Neuronal stem cell (in vitro differentiated cells): ENCODE results near the gene MIOX.
A peak's percentile ranks its signal among the peaks of the same experiment; 100 is the strongest.

Experiments
- DNase-seq: peaks from one replicate; pipeline ENCODE4 v3.0.0-alpha.2; 2013; ENCODE audit warnings: low spot score
- H2AFZ ChIP-seq: one replicate; pipeline ENCODE4 v1.6.1; 2013; ENCODE audit warnings: mild to moderate bottlenecking, low read length, inconsistent platforms
- H2AK5ac ChIP-seq: 2 replicates; pipeline ENCODE4 v1.6.1; 2013; ENCODE audit warnings: low read depth, mild to moderate bottlenecking, inconsistent platforms, low read length, moderate library complexity, mixed read lengths
- H2BK120ac ChIP-seq: 2 replicates; pipeline ENCODE4 v1.6.1; 2013; ENCODE audit warnings: low read depth, mild to moderate bottlenecking, inconsistent platforms, low read length, moderate library complexity, mixed read lengths
- H2BK12ac ChIP-seq: one replicate; pipeline ENCODE4 v1.6.1; 2013; ENCODE audit warnings: low read length, inconsistent platforms
- H2BK15ac ChIP-seq: 2 replicates; pipeline ENCODE4 v1.6.1; 2013; ENCODE audit warnings: mild to moderate bottlenecking, low read length, inconsistent platforms, mixed read lengths
- H2BK5ac ChIP-seq: one replicate; pipeline ENCODE4 v1.6.1; 2013; ENCODE audit warnings: inconsistent platforms, mild to moderate bottlenecking, low read length, moderate library complexity
- H3K14ac ChIP-seq: one replicate; pipeline ENCODE4 v1.6.1; 2013; ENCODE audit warnings: low read length, inconsistent platforms
- H3K18ac ChIP-seq: 2 replicates; pipeline ENCODE4 v1.6.1; 2013; ENCODE audit warnings: low read length, inconsistent platforms
- H3K23ac ChIP-seq: 2 replicates; pipeline ENCODE4 v1.6.1; 2013; ENCODE audit warnings: low read depth, mild to moderate bottlenecking, mixed read lengths, low read length, inconsistent platforms; ENCODE audit not compliant: poor library complexity
- H3K27ac ChIP-seq: replicated peaks from 3 replicates; pipeline ENCODE4 v1.5.1; 2013; ENCODE audit warnings: low read length, inconsistent platforms
- H3K27me3 ChIP-seq, 3 experiments: 2 replicates each; pipeline ENCODE4 v1.6.1; 2013; ENCODE audit warnings: low read length in 3 of 3, mild to moderate bottlenecking in 2 of 3, inconsistent platforms in 1 of 3, low read depth in 1 of 3, mixed read lengths in 1 of 3, moderate library complexity in 1 of 3; ENCODE audit not compliant: control insufficient read depth in 3 of 3, insufficient read depth in 3 of 3
- H3K36me3 ChIP-seq, 2 donors: replicated peaks in 1 of 2; 2 replicates each; pipeline ENCODE4 v1.6.1; 2013; ENCODE audit warnings: low read length in 2 of 2; ENCODE audit not compliant: control insufficient read depth in 2 of 2, insufficient read depth in 2 of 2
- H3K4ac ChIP-seq: 2 replicates; pipeline ENCODE4 v1.6.1; 2013; ENCODE audit warnings: inconsistent platforms, mild to moderate bottlenecking, low read length, moderate library complexity
- H3K4me1 ChIP-seq, 2 donors: 1 replicate in 1 of 2; 2 replicates in 1 of 2; pipeline ENCODE4 v1.6.1; 2013; ENCODE audit warnings: low read length in 2 of 2, low read depth in 1 of 2; ENCODE audit not compliant: control insufficient read depth in 2 of 2, insufficient read depth in 1 of 2
- H3K4me2 ChIP-seq: one replicate; pipeline ENCODE4 v1.6.1; 2013; ENCODE audit warnings: mild to moderate bottlenecking, low read length, inconsistent platforms; ENCODE audit not compliant: insufficient read depth, poor library complexity, severe bottlenecking
- H3K4me3 ChIP-seq, 2 donors: 2 replicates each; pipeline ENCODE4 v1.5.1; 2013; ENCODE audit warnings: low read length in 2 of 2, mild to moderate bottlenecking in 2 of 2, inconsistent platforms in 1 of 2, moderate library complexity in 1 of 2
- H3K79me1 ChIP-seq: one replicate; pipeline ENCODE4 v1.6.1; 2013; ENCODE audit warnings: low read depth, mild to moderate bottlenecking, inconsistent platforms, low read length, moderate library complexity
- H3K9ac ChIP-seq: one replicate; pipeline ENCODE4 v1.6.1; 2013; ENCODE audit warnings: mild to moderate bottlenecking, low read depth, low read length, inconsistent platforms; ENCODE audit not compliant: poor library complexity
- H3K9me3 ChIP-seq, 2 donors: replicated peaks in 1 of 2; 2 replicates each; pipeline versions ENCODE3 to v1.6.1; 2013; ENCODE audit warnings: low read length in 2 of 2, mild to moderate bottlenecking in 2 of 2, inconsistent platforms in 1 of 2, low read depth in 1 of 2, mixed read lengths in 1 of 2, moderate library complexity in 1 of 2; ENCODE audit not compliant: control insufficient read depth in 2 of 2, insufficient read depth in 1 of 2
- H4K8ac ChIP-seq: one replicate; pipeline ENCODE4 v1.6.1; 2013; ENCODE audit warnings: low read depth, mild to moderate bottlenecking, inconsistent platforms, low read length, moderate library complexity
- H4K91ac ChIP-seq: one replicate; pipeline ENCODE4 v1.6.1; 2013; ENCODE audit warnings: low read length, low read depth, mild to moderate bottlenecking, inconsistent platforms; ENCODE audit not compliant: poor library complexity
- WGBS, 2 donors: extraction: QIAGEN DNeasy Blood & Tissue Kit; methylation state at CpG; one replicate each; pipeline ENCODE4 v1.1.7; 2013; ENCODE audit warnings: missing lambda C conversion rate in 2 of 2, mixed read lengths in 1 of 2; ENCODE audit not compliant: insufficient read length in 2 of 2, insufficient replicate concordance in 1 of 2; ENCODE audit errors: extremely low coverage in 2 of 2; 5-methylcytosine and 5-hydroxymethylcytosine counted together

The MIOX gene

GRCh38 chr22:50516891-50517290, 30.2 kb downstream of the MIOX start:
- H3K27me3 ChIP-seq, result peaks cover 0 to 2% (median 0%) of the 10 kb centered on the region in 3 experiments
- WGBS, 2 donors, result no CpG with 5 or more reads among the region's 16 CpGs
- H3K14ac ChIP-seq, result no peak overlapping the region

GRCh38 chr22:50517495-50518260, 31.0 kb downstream of the MIOX start:
- H2BK120ac ChIP-seq, result no peak overlapping the region
- no peak overlapping the region for H2AK5ac ChIP-seq
- H4K8ac ChIP-seq, result no peak overlapping the region
- H3K4me3 ChIP-seq, result peak overlapping the region in 1 of 2 donors; percentile 19
- H3K79me1 ChIP-seq, result peaks cover 29% of the 10 kb centered on the region
- H3K27me3 ChIP-seq, result no peaks in the 10 kb centered on the region
- H3K18ac ChIP-seq, result no peak overlapping the region
- no peak overlapping the region for H3K4ac ChIP-seq
- no peak overlapping the region for H2AFZ ChIP-seq
- no peak overlapping the region for H3K14ac ChIP-seq
- no peak overlapping the region for H2BK15ac ChIP-seq
- H3K9ac ChIP-seq, result no peak overlapping the region
- no peak overlapping the region for H2BK5ac ChIP-seq
- no CpG with 5 or more reads among the region's 20 CpGs for WGBS, 2 donors
- peaks cover 54 to 79% of the 10 kb centered on the region in 2 donors for H3K36me3 ChIP-seq
- H3K4me1 ChIP-seq, result no peaks in the 10 kb centered on the region
- no peak overlapping the region for H3K4me2 ChIP-seq
- no peaks in the 10 kb centered on the region for H3K9me3 ChIP-seq
- no peak for DNase-seq
- H4K91ac ChIP-seq, result no peak overlapping the region
- H2BK12ac ChIP-seq, result no peak overlapping the region
- H3K23ac ChIP-seq, result no peak overlapping the region
- no peak overlapping the region for H3K27ac ChIP-seq

More at GRCh38 chr22:50516891-50517290, 30.2 kb downstream of the MIOX start:
- H2BK12ac ChIP-seq, result no peak overlapping the region
- H2AFZ ChIP-seq, result no peak overlapping the region
- H3K4me1 ChIP-seq, result no peaks in the 10 kb centered on the region
- no peak overlapping the region for H2AK5ac ChIP-seq
- H4K91ac ChIP-seq, result no peak overlapping the region
- no peak overlapping the region for H3K18ac ChIP-seq
- no peak overlapping the region for H2BK15ac ChIP-seq
- H3K4me3 ChIP-seq, result no peak overlapping the region
- H4K8ac ChIP-seq, result no peak overlapping the region
- H3K9ac ChIP-seq, result no peak overlapping the region
- H3K4ac ChIP-seq, result no peak overlapping the region
- peaks cover 28% of the 10 kb centered on the region for H3K79me1 ChIP-seq
- DNase-seq, result no peak
- no peak overlapping the region for H3K23ac ChIP-seq
- H2BK5ac ChIP-seq, result no peak overlapping the region
- H3K9me3 ChIP-seq, result no peaks in the 10 kb centered on the region
- H3K36me3 ChIP-seq, result peaks cover 50 to 79% of the 10 kb centered on the region in 2 donors
- no peak overlapping the region for H2BK120ac ChIP-seq
- H3K27ac ChIP-seq, result no peak overlapping the region
- no peak overlapping the region for H3K4me2 ChIP-seq

DNA sequence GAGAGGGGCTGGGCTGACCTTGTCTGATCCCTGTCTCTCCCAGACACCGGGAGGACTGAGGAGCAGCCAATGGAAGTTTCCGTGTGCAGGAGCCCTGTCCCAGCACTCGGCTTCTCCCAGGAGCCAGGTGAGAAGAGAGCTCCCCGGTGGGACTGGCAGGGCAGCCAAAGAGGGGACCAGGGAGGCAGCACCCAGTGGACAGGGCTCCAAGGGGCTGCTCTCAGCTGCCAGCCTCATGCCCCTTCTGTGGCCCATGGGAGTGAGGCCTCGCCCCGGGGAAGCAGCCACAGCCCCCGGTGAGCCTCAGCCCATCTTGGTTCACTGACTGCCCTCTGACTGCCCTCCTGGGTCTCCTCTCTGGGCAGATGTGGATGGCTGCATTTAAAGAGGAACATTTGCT, 31.9 kb downstream of the MIOX start:
- Histone ChIP-seq H3K4me2 (no peak overlapping the region), H2BK5ac (no peak overlapping the region), H2AFZ (no peak overlapping the region), H3K18ac (no peak overlapping the region), H3K36me3 (peaks cover 63 to 84% of the 10 kb centered on the region in 2 donors), H2BK12ac (no peak overlapping the region), H3K9me3 (no peaks in the 10 kb centered on the region), H3K9ac (no peak overlapping the region), H2BK120ac (no peak overlapping the region), H3K79me1 (peaks cover 25% of the 10 kb centered on the region), H3K23ac (no peak overlapping the region), H4K91ac (no peak overlapping the region), H3K4me1 (no peaks in the 10 kb centered on the region), H3K27me3 (no peaks in the 10 kb centered on the region), H3K4ac (no peak overlapping the region), H2BK15ac (no peak overlapping the region), H3K14ac (no peak overlapping the region), H3K27ac (no peak overlapping the region), H4K8ac (no peak overlapping the region), H3K4me3 (no peak overlapping the region), H2AK5ac (no peak overlapping the region)
- no CpG with 5 or more reads among the region's 7 CpGs for WGBS, 2 donors
- DNase-seq, result no peak

DNA sequence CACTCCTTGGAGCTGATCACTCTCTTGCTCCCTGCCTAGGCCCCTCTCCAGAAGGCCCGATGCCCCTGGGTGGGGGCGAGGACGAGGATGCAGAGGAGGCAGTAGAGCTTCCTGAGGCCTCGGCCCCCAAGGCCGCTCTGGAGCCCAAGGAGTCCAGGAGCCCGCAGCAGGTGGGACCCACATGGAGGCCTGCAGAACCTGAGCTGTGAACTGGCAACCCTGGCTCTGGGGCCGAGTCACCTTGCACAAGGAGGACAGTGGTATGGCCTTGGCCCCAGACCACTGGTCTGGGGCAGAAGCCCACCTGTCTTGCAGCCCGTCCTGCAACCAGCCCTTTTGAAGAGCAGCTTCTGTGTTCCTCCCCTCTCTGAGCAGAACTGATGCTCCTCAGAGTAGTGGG, 32.5 kb downstream of the MIOX start:
- Histone ChIP-seq H2BK15ac (no peak overlapping the region), H2AFZ (no peak overlapping the region), H4K91ac (no peak overlapping the region), H2BK12ac (no peak overlapping the region), H2AK5ac (no peak overlapping the region), H3K4me1 (peaks cover 0 to under 1% of the 10 kb centered on the region in 2 donors), H3K9me3 (no peaks in the 10 kb centered on the region), H3K79me1 (peaks cover 24% of the 10 kb centered on the region), H3K9ac (no peak overlapping the region), H3K14ac (no peak overlapping the region), H2BK5ac (no peak overlapping the region), H3K27me3 (no peaks in the 10 kb centered on the region), H3K27ac (no peak overlapping the region), H3K23ac (no peak overlapping the region), H3K36me3 (peaks cover 67 to 86% of the 10 kb centered on the region in 2 donors), H3K4me2 (no peak overlapping the region), H3K4me3 (no peak overlapping the region), H4K8ac (no peak overlapping the region), H3K4ac (no peak overlapping the region), H3K18ac (no peak overlapping the region), H2BK120ac (no peak overlapping the region)
- WGBS, 2 donors, result no CpG with 5 or more reads among the region's 8 CpGs
- DNase-seq, result no peak
